BLaER1 treated with 17β-estradiol and CSF1 and Interleukin-3, amounts not matched to agents 10 nM and 100 nM (cell line): ENCODE data around the gene DLG3.

ENCODE experiments used
- H3K27ac ChIP-seq, 11 experiments: shearing (Covaris generic); formaldehyde crosslinking; 2 replicates each; pipeline ENCODE4 v1.8.1; 2022
- H3K27me3 ChIP-seq, 11 experiments: shearing (Covaris generic); formaldehyde crosslinking; 2 replicates each; pipeline ENCODE4 v1.8.1; 2022
- H3K36me3 ChIP-seq, 11 experiments: shearing (Covaris generic); formaldehyde crosslinking; 2 replicates each; pipeline ENCODE4 v1.8.1; 2022
- H3K4me1 ChIP-seq, 10 experiments: shearing (Covaris generic); formaldehyde crosslinking; 2 replicates each; pipeline ENCODE4 v1.8.1; 2022
- H3K4me2 ChIP-seq, 11 experiments: shearing (Covaris generic); formaldehyde crosslinking; 2 replicates each; pipeline ENCODE4 v1.8.1; 2022
- H3K4me3 ChIP-seq, 10 experiments: shearing (Covaris generic); formaldehyde crosslinking; 2 replicates each; pipeline ENCODE4 v1.8.1; 2022
- H3K9ac ChIP-seq, 11 experiments: shearing (Covaris generic); formaldehyde crosslinking; 2 replicates each; pipeline ENCODE4 v1.8.1; 2022
- H3K9me3 ChIP-seq, 11 experiments: shearing (Covaris generic); formaldehyde crosslinking; replicated peaks in 1 of 11; 2 replicates each; pipeline ENCODE4 v1.8.1; 2022
- H4K20me1 ChIP-seq, 11 experiments: shearing (Covaris generic); formaldehyde crosslinking; 2 replicates each; pipeline ENCODE4 v1.8.1; 2022
- Cebpa-rat ChIP-seq, 11 experiments: shearing (Covaris generic); IDR thresholded peaks; 2 replicates each; pipeline ENCODE4 v1.8.1; 2022

Gene DLG3

DNA sequence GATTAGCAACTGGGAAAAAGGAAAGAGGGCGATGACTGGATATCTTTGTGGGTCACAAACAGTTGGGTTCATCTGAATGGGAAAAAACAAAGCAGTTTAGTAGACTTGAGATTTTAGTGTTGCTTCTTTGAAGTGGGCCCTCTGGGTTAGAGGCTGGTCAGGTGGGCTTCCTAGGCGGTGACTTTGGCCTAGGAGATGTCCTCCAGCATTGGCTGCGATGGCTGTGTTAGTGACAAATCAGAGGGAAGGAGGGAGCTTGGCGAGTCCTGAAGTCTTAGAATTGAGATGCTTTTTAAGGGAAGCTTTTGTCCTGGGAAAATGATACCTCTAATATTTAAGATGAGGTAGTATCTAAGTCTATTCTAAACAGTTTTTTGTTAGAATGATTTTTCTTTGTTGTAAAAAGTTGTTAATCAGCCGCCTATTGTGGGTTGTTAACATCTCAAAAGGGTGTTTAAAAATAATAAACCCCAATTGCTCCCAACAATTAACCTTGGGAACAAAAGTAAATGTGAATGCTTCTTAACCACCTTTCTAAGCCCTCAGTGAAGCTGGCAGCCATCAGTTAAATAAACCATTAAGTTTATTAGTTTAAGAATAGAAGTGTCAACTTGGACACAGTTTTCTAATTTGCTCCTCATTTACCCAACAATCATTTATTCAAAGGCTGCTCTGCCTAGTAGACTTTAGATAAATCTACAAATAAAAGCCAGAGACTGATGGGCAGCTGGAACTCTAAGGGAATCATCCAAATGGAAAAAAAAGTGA is 31.7 kb downstream of the DLG3 start:
- H3K27ac ChIP-seq: peak overlapping the region in 5 of 11 experiments; percentile 6 to 58 (median 46); a peak in 7 of 22 replicates

DNA sequence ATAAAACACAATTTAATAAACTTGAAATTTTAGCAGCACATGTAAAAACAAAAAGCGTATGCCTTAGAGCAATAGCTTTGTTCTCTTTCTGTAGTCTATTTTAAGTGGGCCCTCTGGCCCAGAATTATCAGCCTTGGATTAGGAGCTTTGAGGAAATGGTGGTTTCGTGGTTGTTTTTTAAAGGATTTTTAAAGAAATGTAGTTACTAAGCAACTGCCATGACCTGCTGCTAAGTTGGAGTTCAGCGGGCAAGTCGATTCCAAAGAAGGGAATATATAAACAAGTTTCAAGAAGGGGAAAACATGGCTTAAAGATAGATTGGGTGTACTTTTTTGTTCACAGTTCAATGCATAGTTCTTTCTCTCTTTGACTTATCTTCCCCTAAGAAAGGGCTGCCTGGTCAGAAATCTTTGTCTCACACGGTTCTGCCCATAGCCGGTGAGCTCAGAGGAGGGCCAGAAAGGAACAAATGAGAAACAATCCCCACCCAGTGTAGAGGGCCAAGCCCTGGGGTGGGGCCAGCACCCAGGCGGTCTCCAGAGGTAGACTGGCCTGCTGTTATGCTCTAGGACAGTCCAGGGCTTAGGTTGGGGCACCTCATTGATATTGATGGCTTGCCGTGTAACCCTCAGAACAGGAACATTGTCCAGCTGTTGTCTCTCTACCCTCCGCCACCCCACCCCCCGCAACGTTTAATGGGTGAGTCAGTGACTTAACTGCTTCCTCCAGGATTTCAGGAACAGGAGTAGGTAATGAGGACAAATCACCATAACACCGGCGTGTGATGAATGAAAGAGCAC is 32.5 kb downstream of the DLG3 start:
- Histone ChIP-seq H3K9ac (peak overlapping the region in 4 of 11 experiments; percentile 5 to 32 (median 20); a peak in 3 of 22 replicates), H3K4me2 (peak overlapping the region; percentile 47 to 75 (median 64)), H3K27me3 (peaks cover 90 to 100% (median 98%) of the 10 kb centered on the region in 11 experiments), H3K4me3 (0 out of 20 replicates have a peak overlapping the region, but pooled peaks of 1 of the 10 experiments have one; percentile 4), H3K9me3 (no peaks in the 10 kb centered on the region), H3K27ac (peak overlapping the region in 9 of 11 experiments; percentile 6 to 58 (median 46); a peak in 14 of 22 replicates), H3K36me3 (peaks cover 0 to 31% (median 9%) of the 10 kb centered on the region in 11 experiments; a peak in 9 of 22 replicates), H3K4me1 (peaks cover 35 to 76% (median 51%) of the 10 kb centered on the region in 10 experiments), H4K20me1 (peaks cover 0 to 73% (median 31%) of the 10 kb centered on the region in 11 experiments; a peak in 15 of 22 replicates)
- TF ChIP-seq Cebpa-rat (IDR thresholded peaks at IDR 0.05): no peak

More for the DNA sequence above, 31.7 kb downstream of the DLG3 start:
- Histone ChIP-seq H3K9me3 (no peaks in the 10 kb centered on the region), H3K27me3 (peaks cover 90 to 100% (median 97%) of the 10 kb centered on the region in 11 experiments), H3K9ac (peak overlapping the region in 2 of 11 experiments; percentile 5 to 10; a peak in 2 of 22 replicates), H3K4me3 (0 out of 20 replicates have a peak overlapping the region, but pooled peaks of 1 of the 10 experiments have one; percentile 4), H3K36me3 (peaks cover 0 to 25% (median 9%) of the 10 kb centered on the region in 11 experiments; a peak in 9 of 22 replicates), H3K4me2 (peak overlapping the region; percentile 47 to 75 (median 64); a peak in 20 of 22 replicates), H3K4me1 (peaks cover 34 to 75% (median 48%) of the 10 kb centered on the region in 10 experiments), H4K20me1 (peaks cover 0 to 67% (median 31%) of the 10 kb centered on the region in 11 experiments; a peak in 17 of 22 replicates)
- no peak for TF ChIP-seq Cebpa-rat (IDR thresholded peaks at IDR 0.05)

DNA sequence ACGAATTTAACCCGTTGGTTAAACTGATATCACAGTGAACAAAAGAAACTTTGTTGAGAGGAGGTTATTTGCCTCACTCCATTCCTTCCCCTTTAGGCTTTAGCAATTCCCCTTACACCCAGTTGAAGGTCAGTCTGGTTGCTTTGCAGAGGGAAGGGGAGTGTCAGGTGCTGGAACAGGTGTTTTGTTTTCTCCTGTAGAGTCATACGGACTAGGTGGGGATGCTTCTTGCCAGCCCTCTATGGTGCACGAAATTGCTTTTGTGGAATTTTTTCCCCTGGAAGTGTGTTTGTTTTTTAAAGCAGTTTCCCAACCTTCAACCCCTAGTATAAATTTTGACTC is 33.1 kb downstream of the DLG3 start:
- Histone ChIP-seq H3K27me3 (peaks cover 89 to 100% (median 97%) of the 10 kb centered on the region in 11 experiments), H3K9me3 (no peaks in the 10 kb centered on the region), H3K36me3 (peaks cover 0 to 33% (median 5%) of the 10 kb centered on the region in 11 experiments; a peak in 9 of 22 replicates), H3K4me3 (no peak overlapping the region), H3K4me2 (peak overlapping the region in 10 of 11 experiments; percentile 48 to 75 (median 64); a peak in 13 of 22 replicates), H4K20me1 (peaks cover 0 to 71% (median 31%) of the 10 kb centered on the region in 11 experiments; a peak in 15 of 22 replicates), H3K9ac (no peak overlapping the region), H3K27ac (peak overlapping the region in 2 of 11 experiments; percentile 53 to 58; a peak in 2 of 22 replicates), H3K4me1 (peaks cover 36 to 76% (median 51%) of the 10 kb centered on the region in 10 experiments)
- no peak for TF ChIP-seq Cebpa-rat (IDR thresholded peaks at IDR 0.05)

DNA sequence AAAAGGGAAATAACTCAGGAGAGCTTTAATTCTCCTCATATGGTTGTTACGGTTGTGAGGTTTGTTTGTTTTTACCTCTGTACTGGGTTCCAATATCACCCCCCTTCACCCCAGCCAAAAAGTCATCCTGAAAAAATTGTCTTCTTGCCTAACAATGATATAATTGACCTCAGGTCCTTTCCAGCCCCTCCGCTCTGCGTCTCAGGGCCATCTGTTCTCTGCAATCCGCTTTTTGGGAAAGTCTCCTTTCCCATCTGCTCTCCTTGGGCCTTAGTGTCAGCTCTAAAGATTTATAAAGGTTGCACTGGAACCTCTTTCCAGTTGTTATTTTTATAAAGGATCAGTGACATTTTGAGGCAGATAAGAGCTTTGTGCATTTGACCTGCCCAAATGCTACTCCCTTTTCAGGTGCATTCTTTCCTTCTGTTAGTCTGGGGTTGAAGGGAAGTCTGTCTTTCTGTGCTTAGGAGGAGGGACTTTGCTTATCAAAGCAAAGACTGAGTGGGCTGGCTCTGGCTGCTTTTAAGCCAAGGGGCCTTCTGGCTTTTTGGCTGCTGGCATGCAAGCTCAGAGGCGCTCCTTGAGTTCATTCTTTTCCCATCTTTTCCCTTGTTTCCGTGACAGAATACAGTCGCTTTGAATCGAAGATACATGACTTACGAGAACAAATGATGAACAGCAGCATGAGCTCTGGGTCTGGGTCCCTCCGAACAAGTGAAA is 34.1 kb downstream of the DLG3 start:
- H3K27ac ChIP-seq: no peak overlapping the region
- H3K4me2 ChIP-seq: peak overlapping the region in 4 of 11 experiments; percentile 3 to 30 (median 16); a peak in 5 of 22 replicates
- H3K9ac ChIP-seq: no peak overlapping the region

DNA sequence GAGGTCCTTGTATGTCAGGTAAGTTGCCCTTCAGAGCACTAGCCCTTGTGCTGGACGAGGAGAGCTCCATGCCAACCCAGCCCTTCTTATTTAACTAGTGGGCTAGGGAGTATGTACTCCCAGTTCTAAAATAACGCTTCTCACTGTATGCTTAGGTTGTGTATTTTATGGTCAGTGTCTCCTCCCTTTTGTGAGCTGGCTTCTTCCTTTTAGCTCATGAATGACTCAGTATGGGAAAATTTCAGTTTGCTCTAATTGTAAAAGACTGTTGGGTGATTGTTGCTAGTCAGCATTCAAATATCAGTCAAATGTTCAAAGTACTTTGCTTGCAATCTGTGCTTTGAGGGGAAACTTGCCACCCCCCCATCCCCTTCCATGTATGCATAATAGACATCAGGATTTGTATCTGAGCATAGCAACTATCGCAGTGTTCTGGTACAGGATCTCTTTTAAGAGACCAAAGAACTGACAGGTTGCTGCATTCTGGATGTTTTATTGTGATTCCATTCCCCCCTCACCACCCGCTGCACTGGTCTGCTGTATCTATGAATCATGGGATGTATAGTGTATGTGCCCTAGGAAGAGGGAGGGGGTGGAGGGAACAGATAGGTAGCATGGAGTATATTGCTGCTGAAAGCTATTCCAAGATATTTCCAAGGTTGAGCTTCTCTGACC is 34.7 kb downstream of the DLG3 start:
- H3K4me1 ChIP-seq: peaks cover 46 to 77% (median 54%) of the 10 kb centered on the region in 10 experiments

More for the DNA sequence above, 34.1 kb downstream of the DLG3 start:
- Histone ChIP-seq H3K4me3 (no peak overlapping the region), H3K4me1 (peaks cover 46 to 77% (median 54%) of the 10 kb centered on the region in 10 experiments), H4K20me1 (peaks cover 0 to 70% (median 31%) of the 10 kb centered on the region in 11 experiments; a peak in 15 of 22 replicates), H3K9me3 (no peaks in the 10 kb centered on the region), H3K27me3 (peaks cover 90 to 100% (median 98%) of the 10 kb centered on the region in 11 experiments), H3K36me3 (peaks cover 0 to 34% (median 9%) of the 10 kb centered on the region in 11 experiments; a peak in 10 of 22 replicates)
- no peak for TF ChIP-seq Cebpa-rat (IDR thresholded peaks at IDR 0.05)

DNA sequence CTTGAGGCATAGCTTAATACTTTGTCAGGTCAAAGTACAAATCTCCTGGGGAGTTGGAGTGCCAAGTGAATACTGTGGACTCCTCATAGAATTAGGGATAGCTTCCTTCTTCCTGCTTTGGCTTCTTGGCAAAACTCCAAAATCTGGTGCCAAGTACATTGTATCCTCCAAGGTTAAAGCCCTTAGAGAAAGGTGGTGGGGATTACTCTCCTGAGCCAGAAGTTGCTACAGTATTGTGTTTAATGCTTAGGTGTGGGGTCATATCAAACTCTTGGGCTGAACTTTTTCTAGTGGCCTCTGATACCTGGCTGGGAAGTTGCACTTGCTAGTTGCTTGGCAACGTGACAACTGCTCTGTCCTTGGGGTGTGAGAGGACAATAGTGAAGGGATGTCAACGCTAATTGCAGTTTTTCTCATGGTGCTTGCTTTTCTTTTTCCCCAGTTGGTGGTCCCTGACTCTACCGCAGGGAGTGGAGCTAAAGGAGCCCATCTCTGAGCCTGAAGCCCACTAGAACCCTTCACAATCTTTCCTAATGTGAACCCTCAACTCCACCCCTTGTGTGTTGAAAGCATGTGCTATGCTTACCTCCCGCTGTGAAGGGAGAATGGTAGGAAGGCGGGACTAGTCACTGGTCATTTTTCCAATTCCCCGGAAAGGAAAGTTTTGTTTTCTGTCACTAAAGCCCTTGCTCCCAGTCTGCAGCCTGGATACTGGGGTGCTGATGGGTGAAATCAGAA is 35.5 kb downstream of the DLG3 start:
- H3K36me3 ChIP-seq: peaks cover 0 to 47% (median 9%) of the 10 kb centered on the region in 11 experiments; a peak in 12 of 22 replicates
- H3K4me1 ChIP-seq: peaks cover 46 to 76% (median 54%) of the 10 kb centered on the region in 10 experiments
- peaks cover 94 to 100% (median 98%) of the 10 kb centered on the region in 11 experiments for H3K27me3 ChIP-seq
- no peak overlapping the region for H3K9ac ChIP-seq
- peaks cover 0 to 67% (median 39%) of the 10 kb centered on the region in 11 experiments; a peak in 14 of 22 replicates for H4K20me1 ChIP-seq
- H3K4me2 ChIP-seq: peak overlapping the region; percentile 1 to 45 (median 25); a peak in 11 of 22 replicates
- TF ChIP-seq Cebpa-rat (IDR thresholded peaks at IDR 0.05): no peak
- H3K9me3 ChIP-seq: no peaks in the 10 kb centered on the region
- no peak overlapping the region for H3K4me3 ChIP-seq
- no peak overlapping the region for H3K27ac ChIP-seq

More for the DNA sequence above, 34.7 kb downstream of the DLG3 start:
- Histone ChIP-seq H3K9me3 (no peaks in the 10 kb centered on the region), H3K36me3 (peaks cover 0 to 41% (median 9%) of the 10 kb centered on the region in 11 experiments; a peak in 11 of 22 replicates), H3K27me3 (peaks cover 91 to 100% (median 98%) of the 10 kb centered on the region in 11 experiments), H3K9ac (no peak overlapping the region), H3K27ac (no peak overlapping the region), H3K4me2 (peak overlapping the region in 5 of 11 experiments; percentile 3 to 30 (median 9); a peak in 5 of 22 replicates), H3K4me3 (no peak overlapping the region), H4K20me1 (peaks cover 0 to 68% (median 37%) of the 10 kb centered on the region in 11 experiments; a peak in 14 of 22 replicates)
- TF ChIP-seq Cebpa-rat (IDR thresholded peaks at IDR 0.05): no peak

DNA sequence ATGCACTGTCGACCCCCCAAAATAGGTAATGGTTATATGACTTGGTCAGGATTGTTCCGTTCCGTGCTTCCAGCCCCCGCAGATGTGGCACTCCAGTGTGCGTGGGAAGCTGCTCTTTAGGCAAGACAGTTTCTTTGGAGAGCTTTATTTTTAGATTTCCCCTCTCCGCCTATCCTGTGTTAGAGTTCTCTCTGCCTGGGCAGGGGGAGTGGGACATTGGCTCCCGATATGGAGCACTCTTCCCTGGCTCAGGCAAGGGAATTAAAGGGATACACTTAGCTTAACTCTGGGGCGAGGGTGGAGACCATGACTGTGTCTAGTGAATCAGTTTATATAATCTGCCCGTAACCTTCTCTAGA is 36.0 kb downstream of the DLG3 start:
- peak overlapping the region; percentile 1 to 45 (median 25); a peak in 13 of 22 replicates for H3K4me2 ChIP-seq
- H3K4me1 ChIP-seq: peaks cover 42 to 70% (median 52%) of the 10 kb centered on the region in 10 experiments
- H3K4me3 ChIP-seq: no peak overlapping the region
- H3K27ac ChIP-seq: no peak overlapping the region
- no peaks in the 10 kb centered on the region for H3K9me3 ChIP-seq
- peaks cover 0 to 69% (median 39%) of the 10 kb centered on the region in 11 experiments; a peak in 14 of 22 replicates for H4K20me1 ChIP-seq
- no peak overlapping the region for H3K9ac ChIP-seq
- H3K27me3 ChIP-seq: peaks cover 96 to 100% (median 98%) of the 10 kb centered on the region in 11 experiments
- TF ChIP-seq Cebpa-rat (IDR thresholded peaks at IDR 0.05): no peak
- peaks cover 0 to 53% (median 11%) of the 10 kb centered on the region in 11 experiments; a peak in 12 of 22 replicates for H3K36me3 ChIP-seq
